ENCODE measurements around the gene APOL5. TPM values are rescaled to one million over a fixed set of nuclear protein-coding genes. Genes with fewer than 3 reads are reported as not detected.
A peak's percentile ranks its signal among the peaks of the same experiment; 100 is the strongest.
"Not testable (repeated sequence)": the region's sequence is repeated elsewhere in the genome, so short reads cannot be mapped to it uniquely, and the experiment has no call there.

Gene APOL5
- total RNA-seq, 1 donor from 2014 or later = not detected

GRCh38 chr22:35711336-35711735, 6.3 kb upstream of the APOL5 start:
- no peak for DNase-seq

- DNase-seq = no peak
Observed at GRCh38 chr22:35712672-35713071, 5.0 kb upstream of the APOL5 start.

DNA sequence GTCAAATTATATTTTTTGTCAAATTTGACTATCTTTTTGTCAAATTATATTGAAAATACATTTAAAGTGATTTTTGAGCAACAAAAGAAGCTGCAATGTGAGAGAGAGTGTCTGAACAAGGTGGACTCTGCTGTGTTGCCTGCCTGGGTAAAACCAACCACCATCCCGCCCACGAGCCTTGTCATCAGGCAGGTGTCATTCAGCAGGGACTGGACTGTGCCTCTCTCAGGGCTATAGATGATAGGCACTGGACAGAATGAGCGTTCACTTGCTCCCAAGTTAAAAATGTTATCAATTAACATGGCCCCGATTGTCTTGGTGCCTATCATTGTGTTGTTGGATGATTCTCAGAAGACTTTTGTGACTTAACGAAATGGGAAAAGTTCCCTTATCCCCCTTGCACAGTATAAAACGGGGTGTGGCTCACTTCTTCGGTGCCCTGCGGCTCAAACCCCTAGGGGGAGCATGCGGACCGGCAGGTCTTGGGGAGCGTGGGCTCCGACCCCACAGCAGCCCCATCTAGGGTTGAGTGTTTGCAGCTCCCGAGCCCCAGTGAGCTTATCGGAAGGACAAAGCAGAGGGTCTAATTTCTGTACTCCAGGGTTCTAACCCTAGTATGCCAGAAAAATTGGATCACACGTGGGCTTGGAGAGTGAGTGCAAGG, 1.7 kb downstream of the APOL5 start:
- no peak for DNase-seq

DNA sequence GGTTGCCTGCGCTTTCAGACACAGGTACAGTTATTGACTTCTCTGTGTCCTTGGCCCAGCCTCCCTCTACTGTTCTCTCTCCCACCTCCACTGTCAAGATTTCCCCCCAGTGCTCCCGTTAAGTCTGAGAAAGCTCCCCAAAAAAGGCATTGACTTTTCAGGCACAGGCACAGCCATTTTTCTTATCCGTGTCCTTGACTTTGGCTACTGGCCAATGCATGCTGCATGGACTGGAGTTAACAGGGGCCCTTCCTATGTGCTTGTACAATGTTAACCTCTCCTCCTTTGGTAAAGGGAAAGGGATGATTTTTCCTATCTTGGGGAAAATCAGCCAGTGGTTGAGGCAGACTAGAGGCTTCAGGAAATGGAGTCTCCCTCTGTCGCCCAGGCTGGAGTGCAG, 4.3 kb downstream of the APOL5 start:
- DNase-seq = no peak

DNA sequence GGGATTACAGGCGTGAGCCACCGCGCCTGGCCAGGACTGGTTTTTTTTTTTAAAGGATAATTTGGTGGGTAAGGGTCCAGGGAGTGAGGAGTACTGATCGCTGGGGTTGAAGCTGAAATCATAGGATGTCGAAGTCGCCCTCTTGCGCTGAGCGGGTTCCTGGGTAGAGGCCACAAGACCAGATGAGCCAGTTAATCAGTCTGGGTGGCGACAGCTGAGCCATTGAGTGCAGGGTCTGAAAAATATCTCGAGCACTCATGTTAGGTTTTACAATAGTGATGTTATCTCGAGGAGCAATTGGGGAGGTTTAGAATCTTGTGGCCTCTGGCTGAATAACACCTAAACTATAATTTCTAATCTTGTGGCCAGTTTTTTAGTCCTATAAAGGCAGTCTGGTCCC, 7.8 kb downstream of the APOL5 start:
- DNase-seq = no peak

DNA sequence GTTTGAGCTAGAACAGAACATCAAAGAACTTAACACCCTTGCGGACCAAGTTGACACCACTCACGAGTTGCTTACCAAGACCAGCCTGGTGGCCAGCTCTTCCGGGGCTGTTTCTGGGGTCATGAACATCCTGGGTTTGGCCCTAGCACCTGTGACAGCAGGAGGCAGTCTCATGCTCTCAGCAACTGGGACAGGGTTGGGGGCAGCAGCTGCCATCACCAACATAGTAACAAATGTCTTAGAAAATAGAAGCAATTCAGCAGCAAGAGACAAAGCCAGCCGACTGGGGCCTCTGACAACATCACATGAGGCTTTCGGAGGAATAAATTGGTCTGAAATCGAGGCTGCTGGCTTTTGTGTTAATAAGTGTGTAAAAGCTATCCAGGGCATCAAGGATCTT, 8.7 kb downstream of the APOL5 start:
- no peak for DNase-seq

- DNase-seq = no peak
Observed at GRCh38 chr22:35726933-35727332, 9.3 kb downstream of the APOL5 start.

DNA sequence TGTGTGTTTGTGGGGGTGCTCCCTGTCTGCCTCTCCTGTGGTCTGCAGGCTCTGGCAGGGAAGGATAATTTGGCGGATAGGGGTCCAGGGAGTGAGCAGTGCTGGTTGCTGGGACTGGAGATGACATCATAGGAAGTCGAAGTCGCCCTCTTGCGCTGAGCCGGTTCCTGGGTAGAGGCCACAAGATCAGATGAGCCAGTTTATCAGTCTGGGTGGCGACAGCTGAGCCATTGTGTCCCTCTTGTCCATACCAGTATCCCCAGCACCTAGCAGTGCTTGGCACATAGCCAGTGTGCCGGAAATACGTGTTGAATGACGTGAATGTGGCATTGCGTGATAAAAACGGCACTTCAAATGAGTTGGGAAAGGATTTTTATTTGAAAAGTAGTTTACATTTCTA, 9.8 kb downstream of the APOL5 start:
- peak; percentile 31 for DNase-seq

GRCh38 chr22:35728639-35729308, 11.1 kb downstream of the APOL5 start:
- no peak for DNase-seq

DNA sequence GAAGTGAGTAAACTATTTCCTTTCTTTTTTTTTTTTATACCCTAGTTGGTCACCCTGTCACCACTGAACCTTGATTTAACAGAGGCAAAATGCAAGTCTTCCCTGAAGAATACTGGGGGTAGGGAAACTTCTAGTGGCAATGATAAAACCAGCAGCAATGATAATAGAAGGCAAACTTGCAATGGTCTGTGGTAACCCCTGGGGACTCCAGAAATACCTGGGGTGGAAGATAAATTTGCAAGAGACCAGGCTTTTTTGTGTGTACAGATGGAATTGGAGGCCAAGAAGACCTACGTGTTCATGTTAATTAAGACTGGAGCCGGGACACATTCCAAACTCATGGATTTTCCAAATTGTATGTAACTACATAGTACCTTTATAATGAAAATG, 11.6 kb downstream of the APOL5 start:
- DNase-seq = no peak

GRCh38 chr22:35731321-35731720, 13.6 kb downstream of the APOL5 start:
- no peak for DNase-seq

GRCh38 chr22:35732116-35732515, 14.4 kb downstream of the APOL5 start:
- DNase-seq = no peak

DNA sequence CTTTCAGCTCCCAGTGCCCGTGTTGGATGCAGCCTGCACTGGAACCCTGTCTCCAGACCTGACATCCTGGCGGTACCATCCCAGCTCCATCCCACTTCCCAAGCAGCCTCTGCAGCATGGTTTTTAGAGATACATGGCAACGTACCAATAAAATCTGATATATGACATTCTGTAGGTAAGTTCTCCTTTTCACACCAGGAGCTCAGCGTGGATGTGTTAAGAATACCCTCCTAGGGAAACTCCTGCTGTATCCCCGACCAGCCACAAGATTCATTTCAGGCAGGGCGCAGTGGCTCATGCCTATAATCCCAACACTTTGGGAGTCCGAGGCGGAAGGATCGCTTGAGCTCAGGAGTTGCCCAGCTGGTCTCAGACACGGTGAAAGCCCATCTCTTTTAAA, 15.4 kb downstream of the APOL5 start:
- DNase-seq = no peak

DNA sequence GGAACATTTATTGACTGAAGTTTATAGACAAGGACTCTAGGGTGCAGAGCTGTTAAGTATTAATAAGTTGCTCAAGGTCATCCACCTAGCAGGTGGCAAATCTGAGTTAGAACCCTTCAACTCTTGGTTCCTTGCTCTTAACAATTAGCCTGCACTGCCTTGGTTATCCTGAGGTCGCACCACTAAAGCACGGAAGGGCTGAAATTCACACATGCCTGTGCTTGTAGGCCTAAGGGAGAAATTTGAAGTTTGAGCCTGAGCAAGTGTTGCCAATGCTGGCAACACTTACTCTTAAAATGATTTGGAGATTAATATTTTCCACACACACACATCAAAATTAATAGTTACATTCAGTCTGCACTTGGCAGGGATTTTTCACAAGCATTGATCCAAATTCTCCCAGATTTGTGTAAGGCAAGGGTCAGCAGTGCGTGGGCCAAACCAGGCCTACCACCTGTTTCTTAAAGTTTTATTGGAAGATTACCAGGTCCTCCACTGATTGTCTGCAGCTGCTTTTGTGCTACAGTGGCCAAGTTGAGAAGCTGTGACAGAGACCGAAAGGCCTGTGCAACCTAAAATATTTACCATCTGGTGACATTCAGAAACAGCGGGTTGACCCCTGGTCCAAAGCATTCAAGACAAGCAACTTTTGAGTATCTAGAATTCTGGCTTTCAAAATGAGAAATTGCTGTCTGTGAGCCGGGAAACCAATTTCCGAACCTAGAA, 16.3 kb downstream of the APOL5 start:
- DNase-seq = no peak

- DNase-seq = no peak
Observed at GRCh38 chr22:35734517-35734827, 16.8 kb downstream of the APOL5 start.

DNA sequence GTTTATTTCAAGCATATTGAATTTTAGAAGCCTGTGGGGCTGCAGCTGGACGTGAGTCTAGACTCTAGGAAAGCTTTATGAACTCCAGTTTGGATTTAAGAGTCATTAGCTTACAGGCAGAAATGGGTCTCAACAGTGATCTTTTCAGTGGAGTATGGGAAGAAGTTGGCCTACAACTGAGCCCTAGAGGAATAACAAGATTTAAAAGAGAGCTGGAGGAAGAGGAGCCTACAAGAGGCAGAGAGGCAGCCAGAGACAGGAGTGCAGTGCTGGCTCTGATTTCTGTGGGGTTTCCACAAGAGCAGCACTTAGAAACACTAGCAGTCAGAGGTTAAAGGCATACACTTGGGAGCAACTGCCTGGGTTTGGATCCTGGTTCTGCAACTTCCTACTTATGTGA, 17.9 kb downstream of the APOL5 start:
- DNase-seq = no peak

- DNase-seq = no peak
Observed at GRCh38 chr22:35736166-35736565, 18.5 kb downstream of the APOL5 start.

- DNase-seq = no peak
Observed at GRCh38 chr22:35736701-35737100, 19.0 kb downstream of the APOL5 start.

GRCh38 chr22:35737886-35738285, 20.2 kb downstream of the APOL5 start:
- DNase-seq = not testable (repeated sequence)

GRCh38 chr22:35739076-35739930, 21.6 kb downstream of the APOL5 start:
- DNase-seq = peak; percentile 10

- DNase-seq = no peak
Observed at GRCh38 chr22:35739931-35740380, 22.3 kb downstream of the APOL5 start.

GRCh38 chr22:35740616-35741015, 22.9 kb downstream of the APOL5 start:
- no peak for DNase-seq
